IPS-18c (cell line): ENCODE data around the gene DNAAF1.
"Not testable (repeated sequence)": the region's sequence is repeated elsewhere in the genome, so short reads cannot be mapped to it uniquely, and the experiment has no call there.

Source experiments
- H3K4me3 ChIP-seq: 2 replicates; pipeline ENCODE4 v1.7.0; 2013; ENCODE audit warnings: low read depth, mild to moderate bottlenecking, low read length, moderate library complexity; ENCODE audit not compliant: insufficient read depth
- H3K9me3 ChIP-seq: one replicate; pipeline ENCODE4 v1.6.1; 2013; ENCODE audit warnings: mild to moderate bottlenecking, low read length, moderate library complexity; ENCODE audit not compliant: control insufficient read depth, insufficient read depth

The DNAAF1 gene

GRCh38 chr16:84194018-84194417 lies 48.9 kb downstream of the DNAAF1 start:
- H3K9me3 ChIP-seq = peaks cover 2% of the 10 kb centered on the region
- H3K4me3 ChIP-seq = no peak overlapping the region

- H3K9me3 ChIP-seq = peaks cover 2% of the 10 kb centered on the region
- no peak overlapping the region for H3K4me3 ChIP-seq
Measured at GRCh38 chr16:84194470-84195200, 49.5 kb downstream of the DNAAF1 start.

- H3K4me3 ChIP-seq = no peak overlapping the region
Measured at GRCh38 chr16:84195201-84196093, 50.3 kb downstream of the DNAAF1 start.

GRCh38 chr16:84196101-84196500 lies 51.0 kb downstream of the DNAAF1 start:
- H3K9me3 ChIP-seq = peaks cover 2% of the 10 kb centered on the region
- no peak overlapping the region for H3K4me3 ChIP-seq

More at GRCh38 chr16:84195201-84196093, 50.3 kb downstream of the DNAAF1 start:
- peaks cover 2% of the 10 kb centered on the region for H3K9me3 ChIP-seq

GRCh38 chr16:84196727-84197394 lies 51.8 kb downstream of the DNAAF1 start:
- no peak overlapping the region for H3K4me3 ChIP-seq

GRCh38 chr16:84197466-84198128 lies 52.5 kb downstream of the DNAAF1 start:
- H3K9me3 ChIP-seq = peaks cover 2% of the 10 kb centered on the region
- H3K4me3 ChIP-seq = no peak overlapping the region

More at GRCh38 chr16:84196727-84197394, 51.8 kb downstream of the DNAAF1 start:
- H3K9me3 ChIP-seq = peaks cover 2% of the 10 kb centered on the region

- H3K9me3 ChIP-seq = peaks cover 2% of the 10 kb centered on the region
- no peak overlapping the region for H3K4me3 ChIP-seq
Measured at GRCh38 chr16:84198401-84198800, 53.3 kb downstream of the DNAAF1 start.

GRCh38 chr16:84199097-84199496 lies 54.0 kb downstream of the DNAAF1 start:
- Histone ChIP-seq H3K9me3 (peaks cover 2% of the 10 kb centered on the region), H3K4me3 (no peak overlapping the region)

- H3K9me3 ChIP-seq = peaks cover 2% of the 10 kb centered on the region
- H3K4me3 ChIP-seq = no peak overlapping the region
Measured at GRCh38 chr16:84199861-84200260, 54.8 kb downstream of the DNAAF1 start.

- not testable (repeated sequence) for H3K4me3 ChIP-seq
Measured at GRCh38 chr16:84204551-84204950, 59.4 kb downstream of the DNAAF1 start.

GRCh38 chr16:84205123-84205522 lies 60.0 kb downstream of the DNAAF1 start:
- H3K4me3 ChIP-seq, H3K9me3 ChIP-seq: not testable (repeated sequence)

More at GRCh38 chr16:84204551-84204950, 59.4 kb downstream of the DNAAF1 start:
- not testable (repeated sequence) for H3K9me3 ChIP-seq

GRCh38 chr16:84205976-84206691 lies 61.0 kb downstream of the DNAAF1 start:
- no peaks in the 10 kb centered on the region for H3K9me3 ChIP-seq
- H3K4me3 ChIP-seq = no peak overlapping the region

- Histone ChIP-seq H3K4me3 (no peak overlapping the region), H3K9me3 (no peaks in the 10 kb centered on the region)
Measured at GRCh38 chr16:84207251-84207650, 62.1 kb downstream of the DNAAF1 start.

- H3K4me3 ChIP-seq = no peak overlapping the region
Measured at GRCh38 chr16:84207879-84208278, 62.8 kb downstream of the DNAAF1 start.

GRCh38 chr16:84209989-84210388 lies 64.9 kb downstream of the DNAAF1 start:
- Histone ChIP-seq H3K4me3 (no peak overlapping the region), H3K9me3 (no peaks in the 10 kb centered on the region)

More at GRCh38 chr16:84207879-84208278, 62.8 kb downstream of the DNAAF1 start:
- no peaks in the 10 kb centered on the region for H3K9me3 ChIP-seq

- Histone ChIP-seq H3K9me3 (no peaks in the 10 kb centered on the region), H3K4me3 (no peak overlapping the region)
Measured at GRCh38 chr16:84212154-84212553, 67.0 kb downstream of the DNAAF1 start.
